Measurements from ENCODE around the gene COX5A.

The COX5A gene

GRCh38 chr15:74902295-74903075 is 35.4 kb downstream of the COX5A start:
- TF ChIP-seq CTCF (conservative IDR thresholded peaks at IDR 0.05; ENCODE audit: low read length) (no peak), EZH2phosphoT487 (IDR thresholded peaks at IDR 0.05; ENCODE audit: borderline replicate concordance) (no peak)
- H3K9ac ChIP-seq (ENCODE audit: low read depth, low read length, poor library complexity, severe bottlenecking) = no peak overlapping the region
- H4K20me1 ChIP-seq (ENCODE audit: insufficient read depth, low read length, poor library complexity, severe bottlenecking) = no peaks in the 10 kb centered on the region
- no peaks in the 10 kb centered on the region for H3F3A ChIP-seq (ENCODE audit: low read depth)
- H3K27me3 ChIP-seq (ENCODE audit: insufficient read depth, low read length, poor library complexity, severe bottlenecking) = no peaks in the 10 kb centered on the region
- H3K4me2 ChIP-seq (ENCODE audit: low read depth, low read length, poor library complexity, severe bottlenecking) = no peak overlapping the region
- no peak overlapping the region for H3K4me3 ChIP-seq (ENCODE audit: low read length, poor library complexity, severe bottlenecking)
- no peaks in the 10 kb centered on the region for H3K9me2 ChIP-seq (replicated peaks; ENCODE audit: low read depth, low read length)
- H2AFZ ChIP-seq (ENCODE audit: low read length) = no peak overlapping the region
- peaks cover 4% of the 10 kb centered on the region; the same call in 1 of the 2 replicates for H3K36me3 ChIP-seq (ENCODE audit: insufficient read depth, low read length)
- H3K4me1 ChIP-seq (ENCODE audit: insufficient read depth, low read length, poor library complexity, severe bottlenecking) = peaks cover 20% of the 10 kb centered on the region
- no peaks in the 10 kb centered on the region for H3K9me3 ChIP-seq (ENCODE audit: insufficient read depth, low read depth, low read length)
- H3K79me2 ChIP-seq (ENCODE audit: insufficient read depth, low read length) = peaks cover 24% of the 10 kb centered on the region

GRCh38 chr15:74901612-74902063 is 36.2 kb downstream of the COX5A start:
- H3K9ac ChIP-seq (ENCODE audit: low read depth, low read length, poor library complexity, severe bottlenecking) = peak overlapping the region; percentile 48
- H3K9me3 ChIP-seq (ENCODE audit: insufficient read depth, low read depth, low read length) = no peaks in the 10 kb centered on the region
- H3K27me3 ChIP-seq (ENCODE audit: insufficient read depth, low read length, poor library complexity, severe bottlenecking) = no peaks in the 10 kb centered on the region
- TF ChIP-seq EZH2phosphoT487 (IDR thresholded peaks at IDR 0.05; ENCODE audit: borderline replicate concordance) (no peak), CTCF (conservative IDR thresholded peaks at IDR 0.05; ENCODE audit: low read length) (peak; percentile 95)
- peak overlapping the region; percentile 34 for H3K4me3 ChIP-seq (ENCODE audit: low read length, poor library complexity, severe bottlenecking)
- no peaks in the 10 kb centered on the region for H4K20me1 ChIP-seq (ENCODE audit: insufficient read depth, low read length, poor library complexity, severe bottlenecking)
- H3K4me2 ChIP-seq (ENCODE audit: low read depth, low read length, poor library complexity, severe bottlenecking) = peak overlapping the region; percentile 46
- no peaks in the 10 kb centered on the region for H3K9me2 ChIP-seq (replicated peaks; ENCODE audit: low read depth, low read length)
- H3F3A ChIP-seq (ENCODE audit: low read depth) = no peaks in the 10 kb centered on the region
- H3K79me2 ChIP-seq (ENCODE audit: insufficient read depth, low read length) = peaks cover 24% of the 10 kb centered on the region
- peaks cover 4% of the 10 kb centered on the region; the same call in 1 of the 2 replicates for H3K36me3 ChIP-seq (ENCODE audit: insufficient read depth, low read length)
- peaks cover 16% of the 10 kb centered on the region for H3K4me1 ChIP-seq (ENCODE audit: insufficient read depth, low read length, poor library complexity, severe bottlenecking)
- H2AFZ ChIP-seq (ENCODE audit: low read length) = no peak overlapping the region

GRCh38 chr15:74897300-74897701 is 40.6 kb downstream of the COX5A start:
- Histone ChIP-seq H4K20me1 (ENCODE audit: insufficient read depth, low read length, poor library complexity, severe bottlenecking) (no peaks in the 10 kb centered on the region), H3K27me3 (ENCODE audit: insufficient read depth, low read length, poor library complexity, severe bottlenecking) (no peaks in the 10 kb centered on the region), H2AFZ (ENCODE audit: low read length) (no peak overlapping the region), H3K79me2 (ENCODE audit: insufficient read depth, low read length) (no peaks in the 10 kb centered on the region), H3F3A (ENCODE audit: low read depth) (no peaks in the 10 kb centered on the region), H3K4me3 (ENCODE audit: low read length, poor library complexity, severe bottlenecking) (no peak overlapping the region), H3K4me2 (ENCODE audit: low read depth, low read length, poor library complexity, severe bottlenecking) (no peak overlapping the region), H3K9me2 (replicated peaks; ENCODE audit: low read depth, low read length) (no peaks in the 10 kb centered on the region), H3K4me1 (ENCODE audit: insufficient read depth, low read length, poor library complexity, severe bottlenecking) (peaks cover 11% of the 10 kb centered on the region), H3K9me3 (ENCODE audit: insufficient read depth, low read depth, low read length) (no peaks in the 10 kb centered on the region), H3K36me3 (ENCODE audit: insufficient read depth, low read length) (peaks cover 1% of the 10 kb centered on the region; the same call in 1 of the 2 replicates), H3K9ac (ENCODE audit: low read depth, low read length, poor library complexity, severe bottlenecking) (no peak overlapping the region)
- TF ChIP-seq EZH2phosphoT487 (IDR thresholded peaks at IDR 0.05; ENCODE audit: borderline replicate concordance) (no peak), CTCF (conservative IDR thresholded peaks at IDR 0.05; ENCODE audit: low read length) (no peak)
